ENCODE results near the gene ERC1.

DNA sequence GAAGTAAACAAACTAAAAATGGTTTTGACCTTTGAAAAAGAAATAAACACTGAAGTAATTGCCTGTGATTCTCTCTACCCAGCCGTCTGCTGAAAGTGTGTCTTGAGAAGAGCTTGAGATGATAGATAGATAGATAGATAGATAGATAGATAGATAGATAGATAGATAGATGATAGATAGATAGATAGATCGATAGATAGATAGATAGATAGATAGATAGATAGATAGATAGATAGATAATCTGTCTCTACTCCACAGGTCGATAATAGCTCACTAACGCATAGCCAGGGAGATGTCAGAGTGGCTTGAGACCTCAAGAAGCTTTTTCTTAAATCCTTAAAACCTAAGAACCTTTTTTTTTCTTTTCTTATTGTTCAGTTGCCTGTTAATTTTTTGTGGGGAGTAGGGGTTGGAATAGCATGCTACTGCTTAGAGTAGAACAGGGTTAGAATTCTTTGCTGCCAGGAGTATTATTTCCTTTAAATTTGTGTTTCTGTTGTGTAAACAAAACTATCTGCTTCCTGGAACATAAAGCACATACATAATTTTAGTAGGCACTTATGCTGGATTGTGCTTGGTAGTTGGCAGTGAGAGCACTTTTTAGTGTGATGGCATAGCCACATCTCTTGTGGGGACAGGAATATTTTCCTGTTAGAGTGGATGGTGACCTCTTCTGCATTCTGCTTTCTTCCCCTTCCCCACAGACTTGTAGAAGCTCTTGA, 433.8 kb downstream of the ERC1 start:
- TF ChIP-seq, protein P1, sequence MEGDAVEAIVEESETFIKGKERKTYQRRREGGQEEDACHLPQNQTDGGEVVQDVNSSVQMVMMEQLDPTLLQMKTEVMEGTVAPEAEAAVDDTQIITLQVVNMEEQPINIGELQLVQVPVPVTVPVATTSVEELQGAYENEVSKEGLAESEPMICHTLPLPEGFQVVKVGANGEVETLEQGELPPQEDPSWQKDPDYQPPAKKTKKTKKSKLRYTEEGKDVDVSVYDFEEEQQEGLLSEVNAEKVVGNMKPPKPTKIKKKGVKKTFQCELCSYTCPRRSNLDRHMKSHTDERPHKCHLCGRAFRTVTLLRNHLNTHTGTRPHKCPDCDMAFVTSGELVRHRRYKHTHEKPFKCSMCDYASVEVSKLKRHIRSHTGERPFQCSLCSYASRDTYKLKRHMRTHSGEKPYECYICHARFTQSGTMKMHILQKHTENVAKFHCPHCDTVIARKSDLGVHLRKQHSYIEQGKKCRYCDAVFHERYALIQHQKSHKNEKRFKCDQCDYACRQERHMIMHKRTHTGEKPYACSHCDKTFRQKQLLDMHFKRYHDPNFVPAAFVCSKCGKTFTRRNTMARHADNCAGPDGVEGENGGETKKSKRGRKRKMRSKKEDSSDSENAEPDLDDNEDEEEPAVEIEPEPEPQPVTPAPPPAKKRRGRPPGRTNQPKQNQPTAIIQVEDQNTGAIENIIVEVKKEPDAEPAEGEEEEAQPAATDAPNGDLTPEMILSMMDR (IDR thresholded peaks at IDR 0.05; ENCODE audit: poor library complexity) = no peak
- TF ChIP-seq EZH2 (IDR thresholded peaks at IDR 0.05; ENCODE audit: borderline replicate concordance) = no peak

Data from hepatocyte (in vitro differentiated cells).